ENCODE measurements around the gene ADGRG1. TPM values are rescaled to one million over a fixed set of nuclear protein-coding genes. Genes with fewer than 3 reads are reported as not detected.
A peak's percentile ranks its signal among the peaks of the same experiment; 100 is the strongest.

ADGRG1 gene
- total RNA-seq, 1 experiment from 2014 or later, result 0.47 TPM

DNA sequence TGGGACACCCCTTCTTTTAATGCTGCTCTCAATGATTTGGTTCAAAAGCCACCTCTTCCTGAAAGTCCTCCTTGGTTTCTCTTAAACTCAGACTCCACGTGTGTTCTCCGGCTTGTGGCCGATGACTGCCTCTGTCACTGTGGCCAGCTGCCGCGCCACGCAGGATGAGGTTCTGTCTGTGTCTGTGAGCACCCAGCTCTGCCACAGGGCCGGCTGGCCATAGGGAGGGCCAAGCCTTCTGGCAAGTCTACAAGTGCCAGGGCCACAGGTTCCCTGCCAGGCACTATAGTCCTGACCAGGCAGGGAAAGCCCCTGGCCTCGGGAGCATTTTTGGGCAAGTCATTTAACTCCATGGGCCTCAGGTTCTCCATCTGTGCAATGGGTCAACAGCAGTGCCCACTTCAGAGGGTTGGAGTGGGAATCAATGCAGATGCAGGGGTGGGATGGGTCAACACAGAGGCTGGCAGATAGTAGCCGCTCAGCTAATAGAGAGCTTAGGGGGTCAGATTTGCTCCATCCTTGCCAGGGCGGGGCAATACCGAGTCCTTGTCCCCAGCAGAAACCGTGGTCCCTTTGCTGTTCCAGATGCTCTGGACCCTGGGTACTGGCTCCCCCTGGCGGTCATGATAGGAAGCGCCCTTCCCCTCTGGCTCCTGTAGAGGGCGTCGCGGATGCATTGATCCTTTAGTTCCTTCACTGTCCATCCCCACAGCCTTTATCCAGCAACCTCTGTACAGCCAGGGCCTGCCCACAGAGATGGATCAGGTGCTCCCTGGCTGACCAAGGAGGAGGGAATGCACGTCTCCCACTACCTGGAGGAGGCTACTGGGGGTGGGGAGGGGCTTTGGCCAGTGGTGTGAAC, 20.4 kb downstream of the ADGRG1 start:
- Histone ChIP-seq H3K9me3 (replicated peaks) (no peaks in the 10 kb centered on the region), H3K4me3 (no peak overlapping the region), H3K27me3 (replicated peaks) (no peaks in the 10 kb centered on the region), H3K4me1 (replicated peaks) (peaks cover 25% of the 10 kb centered on the region), H3K36me3 (no peaks in the 10 kb centered on the region), H3K27ac (no peak overlapping the region)
- peak; percentile 78 to 89 for DNase-seq (ENCODE audit: low read depth in 1 of 2, low spot score in 2 of 2)

DNA sequence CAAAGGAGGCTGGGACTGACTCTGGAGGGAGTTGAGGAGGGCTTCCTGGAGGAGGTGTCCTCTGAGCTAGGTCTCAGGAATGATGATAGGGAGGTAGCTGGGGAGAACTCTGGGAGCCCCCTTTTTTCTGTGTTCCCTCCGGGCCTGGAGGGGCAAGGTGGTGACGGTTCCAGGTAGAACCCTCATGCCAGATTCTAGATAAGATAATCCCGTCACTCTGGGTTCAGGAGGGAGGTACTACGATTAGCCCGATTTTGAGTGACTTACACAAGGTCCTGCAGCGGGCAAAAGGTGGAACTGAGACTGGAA, 21.0 kb downstream of the ADGRG1 start:
- no peaks in the 10 kb centered on the region for H3K36me3 ChIP-seq
- H3K27me3 ChIP-seq (replicated peaks), result no peaks in the 10 kb centered on the region
- no peak overlapping the region for H3K27ac ChIP-seq
- H3K4me3 ChIP-seq, result no peak overlapping the region
- H3K4me1 ChIP-seq (replicated peaks), result peaks cover 31% of the 10 kb centered on the region
- no peak for DNase-seq (ENCODE audit: low read depth in 1 of 2, low spot score in 2 of 2)
- no peaks in the 10 kb centered on the region for H3K9me3 ChIP-seq (replicated peaks)

DNA sequence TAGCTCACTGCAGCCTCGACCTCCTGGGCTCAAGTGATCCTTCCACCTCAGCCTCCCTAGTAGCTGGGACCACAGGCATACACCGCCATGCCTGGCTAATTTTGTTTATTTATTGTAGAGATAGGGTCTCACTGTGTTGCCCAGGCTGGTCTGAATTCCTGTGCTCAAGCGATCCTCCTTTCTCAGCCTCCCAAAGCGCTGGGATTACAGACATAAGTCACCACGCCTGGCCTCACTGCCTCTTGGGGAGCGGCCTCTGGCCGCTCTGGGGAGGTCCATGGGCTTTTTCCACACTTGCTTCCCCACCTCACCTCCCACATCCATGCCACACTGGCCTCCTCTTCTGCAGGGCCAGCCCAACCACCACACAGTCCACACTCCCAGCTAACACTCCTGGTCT, 21.4 kb downstream of the ADGRG1 start:
- peaks cover 35% of the 10 kb centered on the region for H3K4me1 ChIP-seq (replicated peaks)
- no peaks in the 10 kb centered on the region for H3K27me3 ChIP-seq (replicated peaks)
- H3K4me3 ChIP-seq, result no peak overlapping the region
- H3K36me3 ChIP-seq, result no peaks in the 10 kb centered on the region
- no peaks in the 10 kb centered on the region for H3K9me3 ChIP-seq (replicated peaks)
- H3K27ac ChIP-seq, result no peak overlapping the region
- no peak for DNase-seq (ENCODE audit: low read depth in 1 of 2, low spot score in 2 of 2)

DNA sequence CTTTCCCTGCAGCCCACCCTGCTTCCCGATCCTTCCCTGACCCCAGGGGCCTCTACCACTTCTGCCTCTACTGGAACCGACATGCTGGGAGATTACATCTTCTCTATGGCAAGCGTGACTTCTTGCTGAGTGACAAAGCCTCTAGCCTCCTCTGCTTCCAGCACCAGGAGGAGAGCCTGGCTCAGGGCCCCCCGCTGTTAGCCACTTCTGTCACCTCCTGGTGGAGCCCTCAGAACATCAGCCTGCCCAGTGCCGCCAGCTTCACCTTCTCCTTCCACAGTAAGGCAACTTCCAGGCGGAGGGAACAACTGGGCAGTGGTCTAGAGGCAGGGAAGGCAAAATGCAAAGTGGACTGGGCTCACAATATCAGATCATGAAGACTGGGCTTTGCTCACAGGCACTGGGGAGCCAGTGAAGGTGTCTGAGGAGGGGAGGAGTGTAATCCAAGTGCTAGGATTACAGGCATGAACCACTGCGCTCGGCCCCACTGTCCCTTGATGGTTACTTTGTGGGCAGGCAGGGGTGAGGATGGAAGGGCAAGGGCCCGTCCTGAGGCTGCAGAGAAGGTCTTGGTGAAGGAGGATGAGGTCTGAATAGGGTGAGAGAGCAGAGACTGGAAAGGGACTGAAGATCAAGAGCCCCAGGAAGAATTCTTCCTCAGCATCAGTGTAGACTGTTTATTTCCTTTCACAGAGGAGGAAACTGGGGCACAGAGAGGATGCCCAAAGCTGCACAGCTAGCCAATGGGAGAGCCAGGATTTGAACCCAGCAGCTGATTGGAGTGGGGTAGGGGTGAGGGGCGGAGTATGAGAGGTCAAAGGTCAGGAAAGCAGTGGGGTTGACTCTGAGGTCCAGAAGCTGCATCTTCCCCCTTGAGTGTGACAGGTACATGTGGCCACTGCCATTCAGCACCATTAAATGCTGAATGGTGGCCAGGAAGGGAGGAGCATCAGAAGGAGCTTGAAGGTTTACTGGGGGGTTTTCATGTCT, 23.2 kb downstream of the ADGRG1 start:
- no peaks in the 10 kb centered on the region for H3K36me3 ChIP-seq
- peaks cover 32% of the 10 kb centered on the region for H3K4me1 ChIP-seq (replicated peaks)
- no peak overlapping the region for H3K27ac ChIP-seq
- H3K27me3 ChIP-seq (replicated peaks), result no peaks in the 10 kb centered on the region
- DNase-seq (ENCODE audit: low read depth in 1 of 2, low spot score in 2 of 2), result no peak
- H3K4me3 ChIP-seq, result no peak overlapping the region
- no peaks in the 10 kb centered on the region for H3K9me3 ChIP-seq (replicated peaks)

DNA sequence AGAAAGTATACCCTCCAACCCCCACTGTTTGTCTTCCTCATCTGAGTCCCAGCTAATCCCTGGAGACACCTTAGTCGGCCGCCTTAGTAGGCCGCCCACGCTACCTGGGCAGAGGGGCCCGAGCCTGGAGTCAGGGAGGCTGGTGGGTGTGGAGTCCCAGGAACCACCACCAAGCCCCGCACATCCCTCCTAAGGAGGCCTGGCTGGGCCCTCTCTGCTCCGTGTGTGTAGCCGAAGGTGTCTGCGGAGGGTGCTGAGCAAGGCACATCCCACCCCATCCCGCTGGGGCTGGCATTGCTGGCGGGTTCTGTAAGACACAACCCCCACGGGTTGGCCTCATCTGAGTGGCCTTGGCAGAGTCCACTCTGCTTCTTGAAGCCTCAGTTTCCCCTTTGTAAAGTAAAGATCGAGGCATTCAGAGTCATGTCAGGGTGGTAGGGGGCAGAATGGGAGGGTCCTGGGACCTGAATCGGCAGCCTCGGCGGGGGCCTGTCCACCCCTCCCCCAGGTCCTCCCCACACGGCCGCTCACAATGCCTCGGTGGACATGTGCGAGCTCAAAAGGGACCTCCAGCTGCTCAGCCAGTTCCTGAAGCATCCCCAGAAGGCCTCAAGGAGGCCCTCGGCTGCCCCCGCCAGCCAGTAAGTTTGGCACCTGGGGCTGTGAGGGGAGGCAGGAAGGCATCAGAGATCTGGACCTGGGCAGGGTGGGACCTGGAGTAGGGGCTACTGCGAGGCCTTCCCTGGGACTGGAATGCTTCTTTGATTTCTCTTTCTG, 24.5 kb downstream of the ADGRG1 start:
- DNase-seq (ENCODE audit: low read depth in 1 of 2, low spot score in 2 of 2), result no peak
- Histone ChIP-seq H3K4me3 (no peak overlapping the region), H3K9me3 (replicated peaks) (no peaks in the 10 kb centered on the region), H3K27ac (0 out of 2 replicates have a peak overlapping the region, but pooled peaks have one; percentile 19), H3K36me3 (no peaks in the 10 kb centered on the region), H3K27me3 (replicated peaks) (no peaks in the 10 kb centered on the region), H3K4me1 (replicated peaks) (peaks cover 27% of the 10 kb centered on the region)

DNA sequence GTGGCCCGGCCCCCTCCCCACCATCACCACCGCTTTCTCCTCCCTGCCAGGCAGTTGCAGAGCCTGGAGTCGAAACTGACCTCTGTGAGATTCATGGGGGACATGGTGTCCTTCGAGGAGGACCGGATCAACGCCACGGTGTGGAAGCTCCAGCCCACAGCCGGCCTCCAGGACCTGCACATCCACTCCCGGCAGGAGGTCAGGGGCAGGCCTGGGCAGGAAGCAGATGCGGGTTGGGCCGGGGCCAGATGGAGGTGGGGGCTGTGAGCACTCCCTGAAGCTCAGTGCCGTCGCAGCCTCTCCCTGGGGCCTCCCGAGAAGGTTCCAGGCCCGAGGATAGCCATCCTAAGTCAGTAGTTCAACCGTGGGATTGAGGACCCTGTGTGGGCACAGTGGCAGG, 25.5 kb downstream of the ADGRG1 start:
- Histone ChIP-seq H3K27ac (0 out of 2 replicates have a peak overlapping the region, but pooled peaks have one; percentile 19), H3K9me3 (replicated peaks) (no peaks in the 10 kb centered on the region), H3K27me3 (replicated peaks) (no peaks in the 10 kb centered on the region), H3K36me3 (no peaks in the 10 kb centered on the region), H3K4me3 (no peak overlapping the region), H3K4me1 (replicated peaks) (peaks cover 27% of the 10 kb centered on the region)
- DNase-seq (ENCODE audit: low read depth in 1 of 2, low spot score in 2 of 2), result no peak

DNA sequence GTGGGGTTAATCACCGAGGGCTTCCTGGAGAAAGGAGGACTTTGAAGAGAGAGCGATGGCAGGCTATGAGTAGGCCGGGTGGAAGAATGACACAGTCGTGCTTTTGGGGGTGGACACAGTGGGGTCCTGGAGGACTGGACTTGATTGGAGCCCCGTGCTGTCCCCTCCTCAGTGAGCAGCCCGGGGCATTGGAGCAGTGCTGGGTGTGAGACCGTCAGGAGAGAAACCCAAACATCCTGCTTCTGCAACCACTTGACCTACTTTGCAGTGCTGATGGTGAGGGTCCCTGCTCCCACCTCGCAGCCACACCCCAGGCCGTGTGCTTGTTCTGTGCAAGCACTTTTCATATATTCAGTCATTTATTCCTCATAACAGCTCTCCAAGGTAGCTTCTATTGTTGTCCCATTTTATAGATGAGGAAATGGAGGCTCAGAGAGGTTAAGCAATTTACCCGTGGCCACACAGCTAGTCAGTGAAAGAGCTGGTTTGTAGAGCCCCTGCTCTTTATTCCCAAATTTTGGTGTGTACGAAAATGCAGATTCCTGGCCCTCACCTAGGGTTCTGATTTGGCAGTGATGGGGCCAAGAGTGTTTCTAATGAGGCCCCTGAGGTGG, 28.0 kb downstream of the ADGRG1 start:
- Histone ChIP-seq H3K27ac (no peak overlapping the region), H3K4me3 (no peak overlapping the region), H3K27me3 (replicated peaks) (no peaks in the 10 kb centered on the region), H3K36me3 (no peaks in the 10 kb centered on the region), H3K4me1 (replicated peaks) (peaks cover 27% of the 10 kb centered on the region), H3K9me3 (replicated peaks) (no peaks in the 10 kb centered on the region)
- no peak for DNase-seq (ENCODE audit: low read depth in 1 of 2, low spot score in 2 of 2)

DNA sequence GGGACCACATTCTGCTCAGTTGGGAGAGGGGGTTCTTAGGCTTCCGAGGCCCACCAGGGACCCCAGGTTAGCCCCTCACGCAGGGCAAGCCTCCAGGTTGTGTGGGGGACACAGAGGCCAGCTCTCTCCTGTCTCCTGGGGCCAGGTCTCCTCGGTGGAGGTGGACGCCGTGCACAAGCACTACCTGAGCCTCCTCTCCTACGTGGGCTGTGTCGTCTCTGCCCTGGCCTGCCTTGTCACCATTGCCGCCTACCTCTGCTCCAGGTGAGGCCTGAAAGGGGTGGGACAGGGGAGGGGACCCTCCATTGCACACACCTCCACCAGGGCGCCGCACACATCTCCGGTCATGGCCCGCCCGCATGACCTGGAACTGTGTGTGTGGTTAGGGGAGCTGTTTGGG, 28.8 kb downstream of the ADGRG1 start:
- H3K4me1 ChIP-seq (replicated peaks), result peaks cover 27% of the 10 kb centered on the region
- no peak overlapping the region for H3K27ac ChIP-seq

DNA sequence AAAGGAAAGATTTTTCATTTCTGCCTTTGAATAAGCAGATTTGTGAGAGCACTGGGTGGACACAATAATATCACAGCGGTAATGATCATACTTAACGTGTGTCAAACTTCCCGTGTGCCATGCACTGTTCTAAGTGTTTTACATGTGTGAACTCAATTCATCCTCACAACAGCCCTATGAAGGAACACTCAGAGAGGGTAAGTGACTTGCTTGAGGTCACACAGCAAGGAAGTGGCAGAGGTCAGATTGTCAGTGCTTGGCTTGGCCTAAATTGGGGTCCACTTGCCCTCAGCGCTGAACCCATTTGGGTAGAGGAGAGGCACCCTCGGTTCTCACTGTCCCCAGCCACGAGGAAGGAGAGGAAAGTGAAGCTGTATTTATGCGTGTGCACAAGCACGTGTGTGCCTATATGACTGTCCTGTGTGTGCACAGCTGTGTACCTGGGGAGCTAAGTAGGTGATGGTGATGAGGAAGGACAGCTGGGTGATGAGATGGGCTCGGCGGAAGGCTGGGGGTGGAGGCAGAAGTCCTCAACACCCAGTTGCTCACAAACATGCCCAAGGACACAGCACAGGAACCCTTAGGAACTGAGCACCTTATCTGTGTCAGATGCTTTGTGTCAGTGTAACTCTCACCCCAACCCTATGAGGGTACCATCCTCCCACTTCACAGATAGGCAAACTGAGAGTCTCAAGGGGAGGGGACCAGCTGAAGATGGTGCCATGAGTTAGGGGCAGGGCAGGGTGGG, 29.9 kb downstream of the ADGRG1 start:
- H3K27me3 ChIP-seq (replicated peaks), result no peaks in the 10 kb centered on the region
- no peak overlapping the region for H3K27ac ChIP-seq
- H3K36me3 ChIP-seq, result no peaks in the 10 kb centered on the region
- DNase-seq (ENCODE audit: low read depth in 1 of 2, low spot score in 2 of 2), result no peak
- no peaks in the 10 kb centered on the region for H3K9me3 ChIP-seq (replicated peaks)
- peaks cover 22% of the 10 kb centered on the region for H3K4me1 ChIP-seq (replicated peaks)
- no peak overlapping the region for H3K4me3 ChIP-seq

More for the DNA sequence above, 28.8 kb downstream of the ADGRG1 start:
- Histone ChIP-seq H3K4me3 (no peak overlapping the region), H3K9me3 (replicated peaks) (no peaks in the 10 kb centered on the region), H3K36me3 (no peaks in the 10 kb centered on the region), H3K27me3 (replicated peaks) (no peaks in the 10 kb centered on the region)
- DNase-seq (ENCODE audit: low read depth in 1 of 2, low spot score in 2 of 2), result no peak

DNA sequence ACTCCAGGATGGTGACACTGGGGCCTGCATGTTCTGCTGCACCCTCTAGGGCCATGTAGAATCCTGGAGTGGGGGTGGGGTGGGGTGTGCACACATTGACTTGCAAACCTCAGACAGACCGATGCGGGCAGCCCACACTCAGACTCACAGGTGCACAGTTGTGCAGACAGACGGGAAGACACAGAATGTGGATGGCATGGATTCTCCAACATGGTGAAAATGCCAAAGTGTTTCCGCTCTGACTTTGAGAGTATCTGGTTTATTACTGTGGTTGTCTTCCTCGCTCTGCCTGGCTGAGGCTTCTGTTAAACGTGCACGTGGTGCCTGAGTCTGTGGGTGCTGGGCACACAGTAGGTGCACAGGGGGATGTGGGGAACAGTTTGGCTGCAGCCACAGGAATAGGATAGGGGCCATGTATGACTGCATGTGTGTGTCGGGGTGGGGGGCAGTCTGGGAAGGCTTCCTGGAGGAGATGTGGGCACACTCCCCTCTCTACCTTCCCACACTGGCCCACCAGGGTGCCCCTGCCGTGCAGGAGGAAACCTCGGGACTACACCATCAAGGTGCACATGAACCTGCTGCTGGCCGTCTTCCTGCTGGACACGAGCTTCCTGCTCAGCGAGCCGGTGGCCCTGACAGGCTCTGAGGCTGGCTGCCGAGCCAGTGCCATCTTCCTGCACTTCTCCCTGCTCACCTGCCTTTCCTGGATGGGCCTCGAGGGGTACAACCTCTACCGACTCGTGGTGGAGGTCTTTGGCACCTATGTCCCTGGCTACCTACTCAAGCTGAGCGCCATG, 30.6 kb downstream of the ADGRG1 start:
- DNase-seq (ENCODE audit: low read depth in 1 of 2, low spot score in 2 of 2), result no peak
- Histone ChIP-seq H3K4me3 (no peak overlapping the region), H3K27me3 (replicated peaks) (no peaks in the 10 kb centered on the region), H3K4me1 (replicated peaks) (peaks cover 14% of the 10 kb centered on the region), H3K27ac (no peak overlapping the region), H3K36me3 (no peaks in the 10 kb centered on the region), H3K9me3 (replicated peaks) (no peaks in the 10 kb centered on the region)

DNA sequence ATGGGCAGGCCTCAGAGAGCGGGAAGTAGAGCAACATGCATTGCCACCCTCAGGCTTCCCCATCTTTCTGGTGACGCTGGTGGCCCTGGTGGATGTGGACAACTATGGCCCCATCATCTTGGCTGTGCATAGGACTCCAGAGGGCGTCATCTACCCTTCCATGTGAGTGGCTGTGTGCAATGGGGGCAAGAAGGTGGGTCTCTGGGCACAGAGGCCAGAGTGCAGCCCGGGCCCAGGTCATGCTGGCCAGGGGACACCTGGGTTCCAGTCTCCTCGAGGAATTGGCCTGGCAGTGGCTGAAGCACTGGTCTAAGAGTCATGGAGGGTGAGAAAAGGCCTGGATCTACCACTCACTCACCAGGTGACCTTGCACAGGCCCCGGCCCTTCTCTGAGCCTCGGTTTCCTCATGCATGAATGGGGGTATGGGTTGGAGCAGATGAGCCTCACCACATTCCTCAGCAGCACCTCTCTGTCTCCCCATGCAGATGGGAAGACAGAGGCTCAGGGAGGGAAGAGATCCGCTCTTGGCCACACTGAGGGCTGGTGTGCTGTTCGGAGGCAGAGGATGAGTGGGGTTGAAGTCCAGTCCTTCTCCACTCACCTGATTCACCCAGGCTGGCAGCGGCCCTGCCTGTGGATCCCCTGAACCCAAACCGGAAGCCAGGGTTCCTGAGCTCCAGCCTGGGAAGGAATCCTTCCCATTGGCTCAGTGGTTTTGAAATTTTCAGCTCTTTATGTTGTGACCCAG, 32.5 kb downstream of the ADGRG1 start:
- Histone ChIP-seq H3K27me3 (replicated peaks) (no peaks in the 10 kb centered on the region), H3K9me3 (replicated peaks) (no peaks in the 10 kb centered on the region), H3K36me3 (no peaks in the 10 kb centered on the region), H3K4me3 (no peak overlapping the region), H3K4me1 (replicated peaks) (no peaks in the 10 kb centered on the region), H3K27ac (no peak overlapping the region)
- no peak for DNase-seq (ENCODE audit: low read depth in 1 of 2, low spot score in 2 of 2)
